ENCODE measurements around the gene RHOB.
"Not testable (repeated sequence)": the region's sequence is repeated elsewhere in the genome, so short reads cannot be mapped to it uniquely, and the experiment has no call there.

The RHOB gene

GRCh38 chr2:20487392-20488174, 40.7 kb downstream of the RHOB start:
- H3K27ac ChIP-seq, result no peak overlapping the region
- TF ChIP-seq ZFX (IDR thresholded peaks at IDR 0.05), result no peak
- TF ChIP-seq CTCF (conservative IDR thresholded peaks at IDR 0.05), result no peak

- TF ChIP-seq CTCF (conservative IDR thresholded peaks at IDR 0.05), result no peak
These were observed 41.3 kb downstream of the RHOB start for GRCh38 chr2:20488201-20488641.

GRCh38 chr2:20488782-20489181, 41.9 kb downstream of the RHOB start:
- TF ChIP-seq ZFX (IDR thresholded peaks at IDR 0.05) (no peak), CTCF (conservative IDR thresholded peaks at IDR 0.05) (no peak)
- H3K27ac ChIP-seq, result no peak overlapping the region

More at GRCh38 chr2:20488201-20488641, 41.3 kb downstream of the RHOB start:
- H3K27ac ChIP-seq, result no peak overlapping the region

GRCh38 chr2:20490300-20491181, 43.7 kb downstream of the RHOB start:
- no peak overlapping the region for H3K27ac ChIP-seq
- TF ChIP-seq ZFX (IDR thresholded peaks at IDR 0.05) (no peak), CTCF (conservative IDR thresholded peaks at IDR 0.05) (no peak)

- H3K27ac ChIP-seq, result no peak overlapping the region
- TF ChIP-seq ZFX (IDR thresholded peaks at IDR 0.05) (no peak), CTCF (conservative IDR thresholded peaks at IDR 0.05) (no peak)
These were observed 45.1 kb downstream of the RHOB start for GRCh38 chr2:20491739-20492531.

GRCh38 chr2:20493095-20493494, 46.2 kb downstream of the RHOB start:
- H3K27ac ChIP-seq, result not testable (repeated sequence)

GRCh38 chr2:20494241-20494640, 47.4 kb downstream of the RHOB start:
- no peak overlapping the region for H3K27ac ChIP-seq
- TF ChIP-seq CTCF (conservative IDR thresholded peaks at IDR 0.05), result no peak
- TF ChIP-seq ZFX (IDR thresholded peaks at IDR 0.05), result no peak

Measured in C4-2B (cell line).